Right renal pelvis (tissue), 4 donors: ENCODE data around the gene SKOR2. TPM values are rescaled to one million over a fixed set of nuclear protein-coding genes. Genes with fewer than 3 reads are reported as not detected.

Source experiments
- polyA plus RNA-seq, 4 donors: library from polyadenylated mRNA; unstranded; fragments of 120-200 nt; gene quantifications; one replicate each; pipeline ENCODE4 v1.2.1, GENCODE V29; 2013; ENCODE audit not compliant: insufficient read length in 4 of 4

The SKOR2 gene
- polyA plus RNA-seq, 4 donors = not detected

Other genes with a start within 250 kb of the SKOR2 start
- under 1 TPM in 1 of 4 donors, not detected in 3; 0.03 TPM for gene ELOA2, start 216.0 kb downstream of the SKOR2 start, polyA plus RNA-seq
- gene HDHD2, start 101.2 kb downstream of the SKOR2 start, polyA plus RNA-seq = 10 to 100 TPM; 51.4 to 67.7 (median 62.5) TPM
- gene IER3IP1, start 75.3 kb downstream of the SKOR2 start, polyA plus RNA-seq = 10 to 100 TPM; 39.7 to 49.7 (median 44.7) TPM